Ovary (tissue), 9 donors: ENCODE results near the gene RYR2. TPM values are rescaled to one million over a fixed set of nuclear protein-coding genes. Genes with fewer than 3 reads are reported as not detected.
"Not testable (repeated sequence)": the region's sequence is repeated elsewhere in the genome, so short reads cannot be mapped to it uniquely, and the experiment has no call there.

ENCODE experiments used
- DNase-seq, 5 donors: peaks; one replicate each; pipeline ENCODE4 v3.0.0-alpha.2; 2019 to 2020
- H3K27ac ChIP-seq, 2 donors: fragments of 200-600 bp; one replicate each; pipeline versions ENCODE4 v1.5.1 to v1.8.0; 2019 to 2022
- H3K27me3 ChIP-seq: fragments of 200-600 bp; one replicate; pipeline ENCODE4 v1.8.0; 2022
- H3K36me3 ChIP-seq: fragments of 200-600 bp; sonication (generic); one replicate; pipeline ENCODE4 v1.5.1; 2019
- H3K4me1 ChIP-seq: one replicate; pipeline ENCODE4 v1.8.1; 2013; ENCODE audit warnings: mild to moderate bottlenecking, moderate library complexity; ENCODE audit not compliant: insufficient read depth
- H3K4me3 ChIP-seq: fragments of 200-600 bp; sonication (generic); one replicate; pipeline ENCODE4 v1.5.1; 2017
- H3K9me3 ChIP-seq, 2 donors: fragments of 200-600 bp in 1 of 2; sonication (generic) in 1 of 2; one replicate each; pipeline versions ENCODE4 v1.5.1 to v1.8.1; 2013 to 2019; ENCODE audit warnings: mild to moderate bottlenecking in 1 of 2, moderate library complexity in 1 of 2
- CTCF ChIP-seq, 3 donors: fragments of 450-650 bp in 2 of 3; fragments of 200-600 bp in 1 of 3; IDR thresholded peaks; one replicate each; pipeline versions ENCODE4 v1.5.1 to v1.8.0; 2016 to 2022; ENCODE audit warnings: antibody characterized with exemption in 3 of 3, mild to moderate bottlenecking in 1 of 3
- EP300 ChIP-seq: sonication (generic); formaldehyde crosslinking; IDR thresholded peaks from one replicate; pipeline ENCODE4 v1.6.1; 2017; ENCODE audit warnings: antibody characterized with exemption
- POLR2A ChIP-seq: fragments of 450-650 bp; IDR thresholded peaks from one replicate; pipeline ENCODE4 v1.6.1; 2017; ENCODE audit warnings: antibody characterized with exemption, mild to moderate bottlenecking, moderate library complexity
- WGBS, 3 donors: extraction: QIAGEN DNeasy Blood & Tissue Kit in 1 of 3; methylation state at CpG; one replicate each; pipeline versions ENCODE4 v1.1.5 to v1.1.7; 2013 to 2017; 5-methylcytosine and 5-hydroxymethylcytosine counted together
- intact Hi-C, 4 donors: fragments of 100-400 bp; cut with DNase I; formaldehyde crosslinking; loops; one replicate each; pipeline versions ENCODE4 v1.11.0 to v1.15.1; 2022 to 2023
- polyA plus RNA-seq, 2 donors: library from polyadenylated mRNA; stranded (reverse); fragments of 200-250 nt in 1 of 2; fragments of 350-450 nt in 1 of 2; fragmentation: Illumina TruSeq in 1 of 2; extraction: RNeasy Lipid Tissue Mini Kit (QIAGEN cat#74804) in 1 of 2; gene quantifications; one replicate each; pipeline ENCODE4 v1.2.3, GENCODE V29; 2013 to 2014
- total RNA-seq, 7 donors: library from RNA; depleted of rRNA in 2 of 7; stranded (reverse); fragments of >200 nt in 2 of 7; fragmentation: NEBNext Ultra II Directional in 3 of 7; extraction: Animal tissue kit (Norgen Biotek cat#: 25700) in 3 of 7; gene quantifications; one replicate each; pipeline versions ENCODE4 v1.1.0 to v1.2.4, GENCODE V29; 2016 to 2023
- donor health status: DM: no; HTN: no; CAD: no; lungs with moderate emphysema.
- donor health status: DM: no; HTN: no; CAD: no.
- donor health status: Bipolar disorder and iron deficiency.
- donor health status: DM: yes; HTN: yes; CAD: no.
- donor health status: DM: no; HTN: no; CAD: no.
- donor health status: DM: yes; HTN: yes; CAD: no.

Gene RYR2
- total and polyA plus RNA-seq, 9 donors, result 3.0 to 13.8 (median 5.4) TPM

DNA sequence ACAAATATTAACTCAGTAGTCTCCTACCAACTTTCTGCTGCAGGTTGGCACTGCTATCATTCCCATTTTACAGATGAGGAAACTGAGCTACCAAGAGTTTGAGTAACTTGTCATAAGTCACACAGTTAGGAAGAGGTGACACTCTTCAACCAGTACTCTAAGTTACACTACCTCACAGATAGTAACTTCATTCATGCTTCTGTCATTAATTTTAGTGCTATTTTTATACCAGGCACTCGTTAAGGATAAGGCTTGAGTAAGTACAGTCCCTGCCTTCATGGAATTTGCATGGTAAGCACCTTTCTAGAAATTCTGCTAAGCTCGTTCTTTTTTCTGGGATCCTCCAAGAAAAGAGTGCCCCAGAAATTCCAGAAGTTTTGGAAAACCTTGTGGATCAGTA, 770.1 kb downstream of the RYR2 start:
- Histone ChIP-seq H3K36me3 (no peaks in the 10 kb centered on the region), H3K27me3 (no peaks in the 10 kb centered on the region), H3K4me1 (no peaks in the 10 kb centered on the region), H3K9me3 (no peaks in the 10 kb centered on the region), H3K4me3 (no peak overlapping the region), H3K27ac (no peak overlapping the region)
- WGBS, 3 donors, result 54 to 58% (median 55%) methylated on average over 2 of the region's 2 CpGs
- DNase-seq, result no peak
- no peak for TF ChIP-seq EP300
- TF ChIP-seq CTCF (IDR thresholded peaks at IDR 0.05), result no peak
- no peak for TF ChIP-seq POLR2A
- intact Hi-C loops, result no loop called here

GRCh38 chr1:237814319-237814924, 772.4 kb downstream of the RYR2 start:
- DNase-seq, result no peak
- no peak overlapping the region for H3K27ac ChIP-seq
- H3K4me3 ChIP-seq, result no peak overlapping the region
- intact Hi-C loops, result no loop called here
- no peaks in the 10 kb centered on the region for H3K4me1 ChIP-seq
- TF ChIP-seq EP300, result no peak
- no peak for TF ChIP-seq POLR2A
- TF ChIP-seq CTCF (IDR thresholded peaks at IDR 0.05), result no peak
- H3K36me3 ChIP-seq, result no peaks in the 10 kb centered on the region
- no peaks in the 10 kb centered on the region for H3K9me3 ChIP-seq
- WGBS, 3 donors, result 63 to 69% (median 64%) methylated on average over 5 of the region's 5 CpGs
- H3K27me3 ChIP-seq, result no peaks in the 10 kb centered on the region

- H3K9me3 ChIP-seq, result no peaks in the 10 kb centered on the region
- H3K4me1 ChIP-seq, result no peaks in the 10 kb centered on the region
- no peak for DNase-seq
- WGBS, 3 donors, result 21 to 28% (median 25%) methylated on average over 1 of the region's 1 CpG
- TF ChIP-seq POLR2A, result no peak
- no peak for TF ChIP-seq EP300
- TF ChIP-seq CTCF (IDR thresholded peaks at IDR 0.05), result no peak
- H3K27ac ChIP-seq, result no peak overlapping the region
- H3K27me3 ChIP-seq, result no peaks in the 10 kb centered on the region
- intact Hi-C loops, result no loop called here
- H3K4me3 ChIP-seq, result no peak overlapping the region
- no peaks in the 10 kb centered on the region for H3K36me3 ChIP-seq
These were observed 775.3 kb downstream of the RYR2 start for GRCh38 chr1:237817277-237817676.

GRCh38 chr1:237820634-237821033, 778.6 kb downstream of the RYR2 start:
- H3K27ac ChIP-seq, H3K27me3 ChIP-seq, H3K4me3 ChIP-seq, H3K9me3 ChIP-seq, H3K36me3 ChIP-seq, intact Hi-C loops, DNase-seq, H3K4me1 ChIP-seq: not testable (repeated sequence)
- 82 to 96% (median 87%) methylated on average over 9 of the region's 9 CpGs for WGBS, 3 donors

- intact Hi-C loops, result no loop called here
These were observed 790.9 kb downstream of the RYR2 start for GRCh38 chr1:237832858-237833257.

More at GRCh38 chr1:237832858-237833257, 790.9 kb downstream of the RYR2 start:
- Histone ChIP-seq H3K4me1 (no peaks in the 10 kb centered on the region), H3K36me3 (no peaks in the 10 kb centered on the region), H3K4me3 (no peak overlapping the region), H3K9me3 (no peaks in the 10 kb centered on the region), H3K27me3 (no peaks in the 10 kb centered on the region), H3K27ac (no peak overlapping the region)
- no peak for TF ChIP-seq EP300
- no peak for TF ChIP-seq POLR2A
- TF ChIP-seq CTCF (IDR thresholded peaks at IDR 0.05), result no peak
- no peak for DNase-seq
- 76 to 83% (median 82%) methylated on average over 7 of the region's 7 CpGs for WGBS, 3 donors
